Hair follicular keratinocyte (primary cell): ENCODE results near the gene WNT5B. TPM values are rescaled to one million over a fixed set of nuclear protein-coding genes. Genes with fewer than 3 reads are reported as not detected.

Experiments used
- total RNA-seq: library from RNA; depleted of rRNA; stranded (reverse); fragments of >200 nt; gene quantifications from 2 replicates; pipeline ENCODE4 v1.2.3, GENCODE V29; 2015

WNT5B gene
- total RNA-seq: 19.9 and 24.6 TPM in 2 replicates

DNA sequence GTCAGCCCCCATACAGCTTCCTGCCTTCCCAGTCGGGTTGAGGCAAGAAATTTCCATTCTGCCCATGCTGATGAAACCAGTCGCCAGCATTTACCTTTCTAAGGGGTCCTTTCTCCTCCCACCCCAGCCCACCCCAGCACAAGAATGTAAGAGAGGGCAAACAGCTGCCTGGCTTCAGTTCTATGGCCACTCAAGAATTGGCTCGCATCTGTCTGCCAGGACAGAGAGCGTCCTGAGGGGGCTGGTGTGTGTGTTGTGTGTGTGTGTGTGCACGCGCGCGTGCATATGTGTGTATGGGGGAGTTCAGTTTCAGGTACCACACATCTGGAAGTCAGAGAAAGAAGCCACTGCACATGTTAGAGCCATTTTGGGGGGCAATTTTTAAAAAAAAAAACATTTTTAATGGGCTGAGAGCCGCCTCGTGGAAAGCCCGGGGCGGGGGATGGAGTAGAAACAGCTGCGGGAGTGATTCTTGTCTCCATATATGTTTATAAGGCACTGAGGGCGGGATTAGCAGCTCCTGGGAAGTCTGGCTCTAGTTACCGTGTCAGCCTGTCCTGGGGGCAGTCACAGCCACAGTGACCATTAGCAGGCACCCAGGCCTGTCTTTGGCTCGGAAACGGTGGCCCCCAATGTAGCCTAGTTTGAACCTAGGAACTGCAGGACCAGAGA is at the start of gene WNT5B:
Gene WNT5B (plus strand): TSS at position 566 of the 672 bp plus-strand sequence. CDS start 2,124 bp downstream, outside the sequence.

DNA sequence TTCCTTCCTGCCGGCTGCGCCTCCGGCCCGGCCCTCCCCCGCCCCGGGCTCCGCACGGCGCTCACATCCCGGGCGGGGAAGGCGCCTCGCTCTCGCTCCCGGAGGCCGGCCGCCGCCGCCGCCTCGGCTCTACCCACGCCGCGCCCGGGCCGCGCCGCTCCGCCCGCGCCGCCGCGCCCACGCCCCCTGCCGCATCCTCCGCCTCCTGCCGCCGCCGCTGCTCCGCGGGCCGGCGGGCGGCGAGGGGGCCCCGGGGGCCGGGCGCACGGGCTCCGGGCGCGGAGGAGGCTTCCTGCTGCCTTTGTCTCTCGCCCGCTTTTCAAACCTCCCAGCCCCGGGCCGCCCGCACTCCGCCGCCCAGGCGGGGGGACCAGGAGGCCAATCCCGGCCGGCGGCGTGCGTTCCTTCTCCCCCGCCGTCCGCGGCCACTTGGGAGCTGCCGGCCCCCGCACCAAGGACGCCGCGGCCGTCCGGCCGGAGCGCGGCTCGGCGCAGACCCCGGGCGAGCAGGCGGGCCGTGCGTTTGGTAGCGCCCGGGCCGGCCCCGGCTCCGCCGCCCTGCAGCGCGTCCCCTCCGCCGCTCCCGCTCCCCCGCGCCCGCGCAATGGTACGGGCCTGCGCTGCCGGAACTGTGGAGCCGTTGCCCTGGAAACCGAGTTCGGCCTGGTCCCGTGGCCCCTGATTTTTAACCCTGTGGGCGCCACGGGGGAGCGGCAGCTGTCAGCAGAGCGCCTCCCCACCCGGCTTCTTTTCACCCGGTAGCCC is 34.6 kb upstream of the WNT5B start, which contains the start of gene FBXL14:
Gene FBXL14 (minus strand): TSS at position 321 of the 765 bp plus-strand sequence. CDS start 515 bp downstream, outside the sequence.

DNA sequence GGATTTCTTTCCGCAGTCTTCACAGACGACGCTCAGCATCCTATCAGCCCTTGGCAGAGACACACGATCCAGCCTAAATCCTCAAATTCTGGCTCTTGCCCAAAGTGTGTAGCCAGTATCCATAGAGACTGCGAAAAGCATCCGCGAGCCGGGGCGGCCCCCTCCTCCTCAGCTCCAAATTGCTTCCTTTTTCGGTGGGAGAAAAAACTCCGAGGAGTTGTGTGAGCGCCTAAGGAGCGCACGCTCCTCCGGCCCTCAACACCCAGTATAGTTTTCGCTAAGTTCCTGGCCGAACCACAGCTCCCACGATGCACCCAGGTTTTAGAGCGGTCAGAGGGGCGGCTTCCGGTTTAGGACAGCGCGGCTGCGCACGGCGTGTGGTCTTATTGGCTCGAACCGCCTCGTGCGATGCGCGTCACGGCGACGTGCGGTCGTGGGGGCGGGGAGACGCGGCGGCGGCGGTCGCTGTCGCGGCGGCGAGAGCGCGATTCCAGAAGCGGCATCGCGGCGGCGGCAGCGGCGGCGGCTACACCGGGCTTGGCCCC is 61.6 kb downstream of the WNT5B start, which contains the start of gene ADIPOR2:
Gene ADIPOR2 (plus strand): TSS at position 493 of the 545 bp plus-strand sequence. CDS start 63,274 bp downstream, outside the sequence.

Other genes starting within 250 kb of the WNT5B start
- 6.0 and 6.1 TPM in 2 replicates for gene FBXL14, start 34.6 kb upstream of the WNT5B start, total RNA-seq
- 24.2 and 29.8 TPM in 2 replicates for gene ADIPOR2, start 61.8 kb downstream of the WNT5B start, total RNA-seq
- not detected in 2 replicates for gene LRTM2, start 191.3 kb downstream of the WNT5B start, total RNA-seq